HepG2 (cell line): ENCODE results near the gene LCN12. TPM values are rescaled to one million over a fixed set of nuclear protein-coding genes. Genes with fewer than 3 reads are reported as not detected.
A peak's percentile ranks its signal among the peaks of the same experiment; 100 is the strongest.

Source experiments
- ATAC-seq: fragments of 200-7000 bp; cut with Tn5 transposase; 3 replicates; pipeline ENCODE4 v1.9.1; 2020; ENCODE audit warnings: mild to moderate bottlenecking, moderate library complexity
- BruUV-seq: library from RNA; stranded (reverse); fragments of 400-500 nt; replicated peaks from 2 replicates; lab custom pipeline; 2021; lab: Mats Ljungman, UMichigan
- CTCF ChIA-PET: fragments of 300-600 bp; formaldehyde crosslinking; extraction: SDS; loops from one replicate; lab custom pipeline; 2021; ENCODE audit warnings: low total read pairs, inconsistent platforms, low intra/inter-chr PET ratio; lab: Yijun Ruan, JAX
- POLR2A ChIA-PET: fragments of 350-600 bp; sonication (Branson Sonifier 250); formaldehyde crosslinking; loops from one replicate; lab custom pipeline; 2020; ENCODE audit warnings: antibody characterized with exemption, inconsistent platforms; lab: Yijun Ruan, JAX
- DNase-seq: peaks from one replicate; pipeline ENCODE4 v3.0.0-alpha.2; 2015; ENCODE audit warnings: low spot score
- FAIRE-seq: peaks from 3 replicates; lab custom pipeline; 2011; peaks lifted over from hg19 to GRCh38; lab: Jason Lieb, UNC
- H2AFZ ChIP-seq: one replicate; pipeline ENCODE4 v1.6.1; 2011; ENCODE audit warnings: low read length, inconsistent platforms
- H3K27ac ChIP-seq: fragments of 300-600 bp; 3 replicates; pipeline ENCODE4 v1.8.0; 2011; ENCODE audit warnings: mixed run types, mild to moderate bottlenecking, mixed read lengths, low read length, inconsistent platforms; ENCODE audit not compliant: insufficient read depth; ENCODE audit errors: extremely low read length
- H3K27me3 ChIP-seq, 2 experiments: fragments of 200-600 bp in 1 of 2; 2 replicates in 1 of 2; 3 replicates in 1 of 2; pipeline versions ENCODE4 v1.6.0 to v1.8.0; 2011; ENCODE audit warnings: low read length in 2 of 2, mild to moderate bottlenecking in 2 of 2, moderate library complexity in 2 of 2, inconsistent platforms in 1 of 2; ENCODE audit not compliant: insufficient read depth in 2 of 2, control insufficient read depth in 1 of 2
- H3K36me3 ChIP-seq, 2 experiments: fragments of 200-600 bp in 1 of 2; replicated peaks in 1 of 2; 2 replicates in 1 of 2; 3 replicates in 1 of 2; pipeline versions ENCODE4 v1.5.1 to v1.8.0; 2011; ENCODE audit warnings: low read length in 2 of 2, inconsistent platforms in 1 of 2; ENCODE audit not compliant: insufficient read depth in 2 of 2, control insufficient read depth in 1 of 2
- H3K4me1 ChIP-seq: 2 replicates; pipeline ENCODE4 v1.5.1; 2012; ENCODE audit warnings: low read length, inconsistent platforms; ENCODE audit not compliant: insufficient read depth
- H3K4me2 ChIP-seq: 2 replicates; pipeline ENCODE4 v1.6.0; 2011; ENCODE audit warnings: low read depth, low read length, inconsistent platforms
- H3K4me3 ChIP-seq, 3 experiments: fragments of 200-600 bp in 1 of 3; sonication (generic), shearing (Covaris generic) in 1 of 3; replicated peaks in 1 of 3; 2 replicates each; pipeline ENCODE4 v1.5.1; 2011 to 2016; ENCODE audit warnings: low read length in 3 of 3, inconsistent platforms in 2 of 3, low read depth in 2 of 3, mild to moderate bottlenecking in 2 of 3, control low read depth in 1 of 3, mixed read lengths in 1 of 3; ENCODE audit not compliant: insufficient read depth in 1 of 3
- H3K79me2 ChIP-seq: one replicate; pipeline ENCODE4 v1.6.1; 2011; ENCODE audit warnings: low read length, inconsistent platforms; ENCODE audit not compliant: insufficient read depth
- H3K9ac ChIP-seq: 2 replicates; pipeline ENCODE4 v1.6.0; 2011; ENCODE audit warnings: mild to moderate bottlenecking, low read depth, low read length, inconsistent platforms; ENCODE audit not compliant: insufficient read depth
- H3K9me3 ChIP-seq: 2 replicates; pipeline ENCODE4 v1.5.1; 2012; ENCODE audit warnings: mild to moderate bottlenecking, low read length
- H4K20me1 ChIP-seq: 2 replicates; pipeline ENCODE4 v1.6.0; 2011; ENCODE audit warnings: inconsistent platforms, mild to moderate bottlenecking, low read length, moderate library complexity; ENCODE audit not compliant: insufficient read depth
- KDM6A ChIP-seq: IDR thresholded peaks from 2 replicates; pipeline ENCODE4 v1.6.1; 2016; ENCODE audit warnings: low read depth
- KMT2A ChIP-seq: sonication (generic); formaldehyde crosslinking; IDR thresholded peaks from 2 replicates; pipeline ENCODE4 v1.4.0; 2020; ENCODE audit warnings: missing genetic modification reagents
- MIER3 ChIP-seq: IDR thresholded peaks from 2 replicates; pipeline ENCODE4 v1.6.1; 2016; ENCODE audit warnings: missing compliant biosample characterization, borderline replicate concordance
- RBM22 ChIP-seq: fragments of 200-400 bp; formaldehyde crosslinking; optimal IDR thresholded peaks from 2 replicates; pipeline ENCODE3; 2017; ENCODE audit warnings: mild to moderate bottlenecking, low read length, moderate library complexity
- STAT5B ChIP-seq: sonication (generic); formaldehyde crosslinking; IDR thresholded peaks from 2 replicates; pipeline ENCODE4 v1.4.0; 2020; ENCODE audit warnings: missing genetic modification reagents
- ZNF256 ChIP-seq: sonication (generic); formaldehyde crosslinking; conservative IDR thresholded peaks from 2 replicates; pipeline ENCODE4 v1.4.0; 2020; ENCODE audit warnings: missing genetic modification reagents
- ZNF282 ChIP-seq: fragments of 450-650 bp; IDR thresholded peaks from 2 replicates; pipeline ENCODE4 v1.6.1; 2018; ENCODE audit not compliant: partially characterized antibody
- ZNF292 ChIP-seq: sonication (generic); formaldehyde crosslinking; IDR thresholded peaks from 2 replicates; pipeline ENCODE4 v1.8.1; 2022; ENCODE audit warnings: mild to moderate bottlenecking, low read depth, missing genetic modification reagents, borderline replicate concordance
- ZNF460 ChIP-seq: sonication (generic); formaldehyde crosslinking; IDR thresholded peaks from 2 replicates; pipeline ENCODE4 v1.5.1; 2020; ENCODE audit warnings: missing genetic modification reagents, mild to moderate bottlenecking, borderline replicate concordance
- ZNF552 ChIP-seq: sonication (generic); formaldehyde crosslinking; IDR thresholded peaks from 2 replicates; pipeline ENCODE4 v1.9.0; 2022; ENCODE audit warnings: missing genetic modification reagents, mild to moderate bottlenecking, borderline replicate concordance
- WGBS: methylation state at CpG from one replicate; pipeline ENCODE4 v1.1.6; 2017; ENCODE audit warnings: low lambda C conversion rate; 5-methylcytosine and 5-hydroxymethylcytosine counted together
- in situ Hi-C: cut with HindIII; loops from 2 replicates; pipeline ENCODE4 v1.10.0; 2017; ENCODE audit warnings: low pct_unique_long_range_greater_than_20kb; ENCODE audit not compliant: extremely low pct_ligation_motif_present
- intact Hi-C: fragments of 100-400 bp; cut with micrococcal nuclease; formaldehyde crosslinking; loops from one replicate; pipeline ENCODE4 v1.10.0; 2022; ENCODE audit not compliant: unreplicated experiment
- polyA plus RNA-seq, 8 experiments: library from polyadenylated mRNA; depleted of rRNA in 3 of 8; stranded (reverse) in 7 of 8; unstranded in 1 of 8; fragments of >200 nt; fragmentation: Illumina TruSeq in 4 of 8; extraction: Trizol in 4 of 8; gene quantifications; 2 replicates each; pipeline versions ENCODE4 v1.2.1 to v1.2.3, GENCODE V29; 2011 to 2016; ENCODE audit warnings: low read depth in 4 of 8, missing spikeins in 1 of 8, mixed read lengths in 1 of 8; ENCODE audit not compliant: insufficient read depth in 1 of 8
- total RNA-seq, 5 experiments: library from RNA; depleted of rRNA; stranded (reverse); fragments of >200 nt; fragmentation: Illumina TruSeq; extraction: Trizol; gene quantifications; 2 replicates each; pipeline ENCODE4 v1.2.3, GENCODE V29; 2016; ENCODE audit warnings: low read depth in 1 of 5
- TF ChIP-seq, protein P1 (sequence below): sonication (generic); formaldehyde crosslinking; IDR thresholded peaks from 2 replicates; pipeline ENCODE4 v1.4.0; 2020; ENCODE audit warnings: missing genetic modification reagents
- TF ChIP-seq, protein P2 (sequence below): sonication (generic); formaldehyde crosslinking; IDR thresholded peaks from 2 replicates; pipeline ENCODE4 v1.4.0; 2020; ENCODE audit warnings: missing genetic modification reagents
- TF ChIP-seq, protein P3 (sequence below): sonication (generic); formaldehyde crosslinking; IDR thresholded peaks from 2 replicates; pipeline ENCODE4 v1.4.0; 2020; ENCODE audit warnings: missing genetic modification reagents

LCN12 gene
- total and polyA plus RNA-seq, 2 of the 13 experiments (the other 11 are each of a cell fraction or from before 2014, with no cell fraction given) = 3.4 to 6.9 TPM

DNA sequence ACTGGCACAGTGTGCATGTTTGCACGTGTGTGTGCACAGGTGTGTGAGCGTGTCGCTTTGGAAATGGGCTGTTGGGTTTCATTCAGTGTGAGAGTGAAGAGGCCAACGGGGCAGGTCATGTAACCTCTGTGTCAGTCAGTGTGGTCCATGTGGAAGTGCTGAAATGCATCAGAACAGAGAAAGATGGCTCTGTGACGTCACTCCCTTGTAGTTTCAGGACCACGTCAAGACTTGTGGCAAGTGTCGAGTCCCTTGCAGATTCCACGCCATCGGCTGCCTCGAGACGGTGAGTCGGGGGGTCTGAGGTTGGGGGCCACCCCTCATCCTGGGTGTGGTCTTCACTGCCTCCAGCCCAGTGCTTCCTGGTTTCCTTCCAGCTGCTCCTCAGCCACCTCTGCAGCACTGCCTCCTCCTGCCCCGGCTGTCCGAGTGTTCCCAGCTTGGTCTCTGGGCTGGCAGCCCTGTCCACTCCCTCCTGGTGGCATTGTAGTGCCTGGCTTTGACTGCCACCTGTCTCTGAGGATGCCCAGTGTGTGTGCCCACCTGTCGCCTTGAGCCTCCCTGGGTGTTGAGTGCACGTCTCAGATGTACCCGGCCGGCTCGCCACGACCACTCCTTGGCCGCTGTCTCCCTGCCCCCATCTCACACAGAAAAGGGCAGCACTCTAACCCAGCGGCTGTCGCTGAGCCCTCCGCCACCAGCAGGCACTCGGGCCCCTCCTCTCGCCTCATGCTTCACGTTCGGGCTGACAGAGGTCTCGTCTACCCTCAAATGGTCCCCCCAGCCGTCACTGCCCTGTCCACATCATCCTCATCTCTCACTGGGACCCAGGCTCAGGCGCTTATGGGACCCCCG is 35.5 kb upstream of the LCN12 start:
- BruUV-seq = no TSS peak
- H3K9me3 ChIP-seq = no peaks in the 10 kb centered on the region
- CTCF ChIA-PET = no interaction called here

DNA sequence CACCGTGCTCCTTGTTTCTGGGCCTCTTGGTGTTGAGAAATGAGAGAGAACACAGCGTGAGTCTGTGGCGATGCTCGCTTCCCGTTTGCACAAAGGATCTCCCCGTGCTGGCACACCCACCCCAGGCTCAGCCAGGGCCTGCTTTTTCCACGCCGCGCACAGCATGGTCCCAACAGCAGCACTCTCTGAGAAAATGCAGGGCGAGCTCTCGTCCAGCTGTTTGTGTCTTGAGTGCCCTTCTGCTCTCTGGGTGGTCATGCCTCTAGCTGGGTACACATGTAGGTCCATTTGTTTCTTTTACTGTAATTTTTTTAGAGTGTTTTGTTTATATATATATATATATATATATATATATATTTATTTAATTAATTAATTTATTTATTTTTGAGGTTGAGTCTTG is 34.2 kb upstream of the LCN12 start:
- Histone ChIP-seq H3K9me3 (no peaks in the 10 kb centered on the region), H3K9ac (no peak overlapping the region), H3K79me2 (peaks cover 4% of the 10 kb centered on the region), H3K4me1 (no peaks in the 10 kb centered on the region), H3K36me3 (peaks cover 40 to 70% of the 10 kb centered on the region in 2 experiments), H3K27me3 (no peaks in the 10 kb centered on the region), H2AFZ (no peak overlapping the region), H3K4me2 (no peak overlapping the region), H4K20me1 (no peaks in the 10 kb centered on the region), H3K4me3 (no peak overlapping the region), H3K27ac (no peak overlapping the region)
- BruUV-seq = no TSS peak
- POLR2A ChIA-PET = no interaction called here
- WGBS = 99% methylated on average over 11 of the region's 11 CpGs
- CTCF ChIA-PET = no interaction called here
- intact Hi-C loops (no loop called here), in situ Hi-C loops (no loop called here)
- ATAC-seq = no peak
- DNase-seq = no peak
- FAIRE-seq = no peak
- TF ChIP-seq ZNF552 (CRISPR knock-in tag) (no peak), ZNF282 (no peak), STAT5B (no peak), KDM6A (CRISPR knock-in tag) (no peak), ZNF460 (no peak), ZNF292 (no peak), MIER3 (CRISPR knock-in tag) (no peak), KMT2A (CRISPR knock-in tag) (no peak)
- TF ChIP-seq, protein P1, sequence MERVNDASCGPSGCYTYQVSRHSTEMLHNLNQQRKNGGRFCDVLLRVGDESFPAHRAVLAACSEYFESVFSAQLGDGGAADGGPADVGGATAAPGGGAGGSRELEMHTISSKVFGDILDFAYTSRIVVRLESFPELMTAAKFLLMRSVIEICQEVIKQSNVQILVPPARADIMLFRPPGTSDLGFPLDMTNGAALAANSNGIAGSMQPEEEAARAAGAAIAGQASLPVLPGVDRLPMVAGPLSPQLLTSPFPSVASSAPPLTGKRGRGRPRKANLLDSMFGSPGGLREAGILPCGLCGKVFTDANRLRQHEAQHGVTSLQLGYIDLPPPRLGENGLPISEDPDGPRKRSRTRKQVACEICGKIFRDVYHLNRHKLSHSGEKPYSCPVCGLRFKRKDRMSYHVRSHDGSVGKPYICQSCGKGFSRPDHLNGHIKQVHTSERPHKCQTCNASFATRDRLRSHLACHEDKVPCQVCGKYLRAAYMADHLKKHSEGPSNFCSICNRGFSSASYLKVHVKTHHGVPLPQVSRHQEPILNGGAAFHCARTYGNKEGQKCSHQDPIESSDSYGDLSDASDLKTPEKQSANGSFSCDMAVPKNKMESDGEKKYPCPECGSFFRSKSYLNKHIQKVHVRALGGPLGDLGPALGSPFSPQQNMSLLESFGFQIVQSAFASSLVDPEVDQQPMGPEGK = no peak
- TF ChIP-seq, protein P2, sequence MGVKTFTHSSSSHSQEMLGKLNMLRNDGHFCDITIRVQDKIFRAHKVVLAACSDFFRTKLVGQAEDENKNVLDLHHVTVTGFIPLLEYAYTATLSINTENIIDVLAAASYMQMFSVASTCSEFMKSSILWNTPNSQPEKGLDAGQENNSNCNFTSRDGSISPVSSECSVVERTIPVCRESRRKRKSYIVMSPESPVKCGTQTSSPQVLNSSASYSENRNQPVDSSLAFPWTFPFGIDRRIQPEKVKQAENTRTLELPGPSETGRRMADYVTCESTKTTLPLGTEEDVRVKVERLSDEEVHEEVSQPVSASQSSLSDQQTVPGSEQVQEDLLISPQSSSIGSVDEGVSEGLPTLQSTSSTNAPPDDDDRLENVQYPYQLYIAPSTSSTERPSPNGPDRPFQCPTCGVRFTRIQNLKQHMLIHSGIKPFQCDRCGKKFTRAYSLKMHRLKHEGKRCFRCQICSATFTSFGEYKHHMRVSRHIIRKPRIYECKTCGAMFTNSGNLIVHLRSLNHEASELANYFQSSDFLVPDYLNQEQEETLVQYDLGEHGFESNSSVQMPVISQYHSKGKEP (CRISPR knock-in tag) = no peak
- TF ChIP-seq, protein P3, sequence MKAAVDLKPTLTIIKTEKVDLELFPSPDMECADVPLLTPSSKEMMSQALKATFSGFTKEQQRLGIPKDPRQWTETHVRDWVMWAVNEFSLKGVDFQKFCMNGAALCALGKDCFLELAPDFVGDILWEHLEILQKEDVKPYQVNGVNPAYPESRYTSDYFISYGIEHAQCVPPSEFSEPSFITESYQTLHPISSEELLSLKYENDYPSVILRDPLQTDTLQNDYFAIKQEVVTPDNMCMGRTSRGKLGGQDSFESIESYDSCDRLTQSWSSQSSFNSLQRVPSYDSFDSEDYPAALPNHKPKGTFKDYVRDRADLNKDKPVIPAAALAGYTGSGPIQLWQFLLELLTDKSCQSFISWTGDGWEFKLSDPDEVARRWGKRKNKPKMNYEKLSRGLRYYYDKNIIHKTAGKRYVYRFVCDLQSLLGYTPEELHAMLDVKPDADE (CRISPR knock-in tag) = no peak

More for the DNA sequence above, 35.5 kb upstream of the LCN12 start:
- H3K36me3 ChIP-seq = peaks cover 34 to 63% of the 10 kb centered on the region in 2 experiments
- ATAC-seq = no peak
- H3K79me2 ChIP-seq = peaks cover 4% of the 10 kb centered on the region
- no peak overlapping the region for H2AFZ ChIP-seq
- intact Hi-C loops = no loop called here
- in situ Hi-C loops = no loop called here
- WGBS = 96% methylated on average over 30 of the region's 32 CpGs
- no peak for DNase-seq
- no peak overlapping the region for H3K9ac ChIP-seq
- no peaks in the 10 kb centered on the region for H3K4me1 ChIP-seq
- no peak for FAIRE-seq
- TF ChIP-seq RBM22 (peak; percentile 41), ZNF256 (CRISPR knock-in tag) (no peak)
- no peak overlapping the region for H3K27ac ChIP-seq
- H3K27me3 ChIP-seq = no peaks in the 10 kb centered on the region
- no peaks in the 10 kb centered on the region for H4K20me1 ChIP-seq
- POLR2A ChIA-PET = no interaction called here
- H3K4me2 ChIP-seq = no peak overlapping the region
- H3K4me3 ChIP-seq = no peak overlapping the region
